ENCODE data around the gene DLG2. TPM values are rescaled to one million over a fixed set of nuclear protein-coding genes. Genes with fewer than 3 reads are reported as not detected.

The DLG2 gene
- total and polyA plus RNA-seq, 7 donors = 0.60 to 25.8 (median 9.7) TPM; not detected in 1

DNA sequence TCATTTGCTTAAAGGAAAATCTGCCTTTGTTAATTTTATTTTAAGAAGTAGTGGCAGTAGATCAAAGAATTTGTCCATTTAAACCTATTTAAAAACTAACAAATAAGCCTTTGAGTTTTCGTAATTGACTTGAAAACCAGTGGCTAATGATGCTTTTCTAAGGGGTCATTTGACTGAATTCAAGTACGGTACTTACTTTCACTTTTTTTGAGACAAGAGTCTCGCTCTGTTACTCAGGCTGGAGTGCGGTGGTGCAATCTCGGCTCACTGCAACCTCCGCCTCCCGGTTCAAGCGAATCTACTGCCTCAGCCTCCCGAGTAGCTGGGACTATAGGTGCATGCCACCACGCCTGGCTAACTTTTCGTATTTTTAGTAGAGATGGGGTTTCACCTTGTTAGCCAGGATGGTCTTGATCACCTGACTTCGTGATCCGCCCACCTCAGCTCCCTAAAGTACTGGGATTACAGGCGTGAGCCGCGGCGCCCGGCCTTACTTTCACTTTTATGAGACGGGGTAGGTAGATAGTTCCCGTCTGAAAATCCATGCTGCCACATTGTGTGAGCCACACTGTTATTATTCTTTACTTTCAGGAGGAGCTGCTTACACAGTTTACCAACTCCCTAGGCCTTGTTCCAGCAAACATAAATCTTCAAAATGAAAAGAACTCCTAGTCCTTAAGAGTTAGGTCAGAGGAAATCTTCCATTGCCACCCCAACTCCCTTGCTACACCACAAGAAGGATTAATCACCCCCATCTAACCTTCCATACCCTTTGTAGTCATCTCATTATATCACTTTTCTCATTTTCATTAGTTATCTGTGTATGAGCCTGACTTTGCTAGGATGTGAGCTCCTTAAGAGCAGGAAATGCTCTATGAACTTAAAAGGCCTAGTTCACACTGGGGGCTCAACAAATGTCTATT, 1414.4 kb downstream of the DLG2 start:
- no peaks in the 10 kb centered on the region for H3K4me1 ChIP-seq
- no peaks in the 10 kb centered on the region for H3K27me3 ChIP-seq
- H3K36me3 ChIP-seq = no peaks in the 10 kb centered on the region
- intact Hi-C loops (cut with DNase I) = no loop called here
- no peak for DNase-seq
- WGBS, 2 donors = 93 to 94% methylated on average over 20 of the region's 20 CpGs
- no peak overlapping the region for H3K27ac ChIP-seq
- no peak for TF ChIP-seq EP300 (IDR thresholded peaks at IDR 0.05)
- no peak for TF ChIP-seq POLR2AphosphoS5 (IDR thresholded peaks at IDR 0.05)
- TF ChIP-seq, protein P1, sequence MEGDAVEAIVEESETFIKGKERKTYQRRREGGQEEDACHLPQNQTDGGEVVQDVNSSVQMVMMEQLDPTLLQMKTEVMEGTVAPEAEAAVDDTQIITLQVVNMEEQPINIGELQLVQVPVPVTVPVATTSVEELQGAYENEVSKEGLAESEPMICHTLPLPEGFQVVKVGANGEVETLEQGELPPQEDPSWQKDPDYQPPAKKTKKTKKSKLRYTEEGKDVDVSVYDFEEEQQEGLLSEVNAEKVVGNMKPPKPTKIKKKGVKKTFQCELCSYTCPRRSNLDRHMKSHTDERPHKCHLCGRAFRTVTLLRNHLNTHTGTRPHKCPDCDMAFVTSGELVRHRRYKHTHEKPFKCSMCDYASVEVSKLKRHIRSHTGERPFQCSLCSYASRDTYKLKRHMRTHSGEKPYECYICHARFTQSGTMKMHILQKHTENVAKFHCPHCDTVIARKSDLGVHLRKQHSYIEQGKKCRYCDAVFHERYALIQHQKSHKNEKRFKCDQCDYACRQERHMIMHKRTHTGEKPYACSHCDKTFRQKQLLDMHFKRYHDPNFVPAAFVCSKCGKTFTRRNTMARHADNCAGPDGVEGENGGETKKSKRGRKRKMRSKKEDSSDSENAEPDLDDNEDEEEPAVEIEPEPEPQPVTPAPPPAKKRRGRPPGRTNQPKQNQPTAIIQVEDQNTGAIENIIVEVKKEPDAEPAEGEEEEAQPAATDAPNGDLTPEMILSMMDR (IDR thresholded peaks at IDR 0.05) = no peak
- TF ChIP-seq POLR2A (IDR thresholded peaks at IDR 0.05) = no peak
- H3K9me3 ChIP-seq = no peaks in the 10 kb centered on the region
- no peak overlapping the region for H3K4me3 ChIP-seq

DNA sequence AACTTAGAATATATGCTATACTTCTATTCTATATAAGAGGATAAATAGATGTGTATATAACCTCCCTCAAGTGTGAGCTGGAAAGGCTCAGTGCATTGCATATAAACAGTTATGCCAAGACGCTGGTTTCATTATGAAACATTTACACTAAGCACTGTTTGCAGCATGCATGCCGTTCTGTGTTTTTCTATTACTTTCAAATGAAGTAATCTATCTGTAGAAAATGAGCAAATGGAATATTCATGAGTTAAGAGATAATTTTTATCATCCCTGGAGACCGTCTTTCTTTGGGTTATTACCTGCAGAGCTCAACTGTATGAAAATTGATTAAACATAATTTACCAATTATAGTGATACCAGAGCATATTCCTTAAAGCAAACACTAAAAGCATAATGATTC, 1415.2 kb downstream of the DLG2 start:
- H3K36me3 ChIP-seq = no peaks in the 10 kb centered on the region
- H3K27ac ChIP-seq = no peak overlapping the region
- no peak for DNase-seq
- no peak overlapping the region for H3K4me3 ChIP-seq
- 77% methylated on average over 3 of the region's 3 CpGs for WGBS, 2 donors
- intact Hi-C loops (cut with DNase I) = no loop called here
- TF ChIP-seq EP300 (IDR thresholded peaks at IDR 0.05) (no peak), POLR2A (IDR thresholded peaks at IDR 0.05) (no peak), POLR2AphosphoS5 (IDR thresholded peaks at IDR 0.05) (no peak)
- TF ChIP-seq, protein P1 (IDR thresholded peaks at IDR 0.05) = no peak
- H3K9me3 ChIP-seq = no peaks in the 10 kb centered on the region
- H3K27me3 ChIP-seq = no peaks in the 10 kb centered on the region
- no peaks in the 10 kb centered on the region for H3K4me1 ChIP-seq

DNA sequence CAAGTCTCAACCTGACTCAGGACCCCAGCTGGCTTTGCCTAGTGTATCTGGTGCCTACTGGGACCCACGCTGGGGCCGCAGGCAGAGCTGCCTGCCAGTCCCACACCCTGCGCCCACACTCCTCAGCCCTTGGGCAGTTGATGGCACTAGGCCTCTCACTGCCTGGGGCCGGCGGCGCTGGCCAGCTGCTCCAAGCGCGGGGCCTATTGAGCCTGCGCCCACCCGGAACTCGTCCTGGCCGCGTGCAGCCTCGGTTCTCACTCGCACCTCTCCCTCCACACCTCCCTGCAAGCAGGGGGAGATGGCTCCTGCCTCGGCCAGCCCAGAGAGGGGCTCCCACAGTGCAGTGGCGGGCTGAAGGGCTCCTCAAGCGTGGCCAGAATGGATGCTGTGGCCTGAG, 1432.4 kb downstream of the DLG2 start:
- Histone ChIP-seq H3K9me3 (peaks cover 0 to 4% (median under 1%) of the 10 kb centered on the region in 4 donors), H3K4me3 (no peak overlapping the region), H3K36me3 (no peaks in the 10 kb centered on the region), H3K4me1 (no peaks in the 10 kb centered on the region), H3K27ac (no peak overlapping the region), H3K27me3 (no peaks in the 10 kb centered on the region)
- TF ChIP-seq, protein P1 (IDR thresholded peaks at IDR 0.05) = no peak
- TF ChIP-seq POLR2AphosphoS5 (IDR thresholded peaks at IDR 0.05) = no peak
- TF ChIP-seq EP300 (IDR thresholded peaks at IDR 0.05) = no peak
- no peak for TF ChIP-seq POLR2A (IDR thresholded peaks at IDR 0.05)
- intact Hi-C loops (cut with DNase I) = no loop called here
- 90 to 91% methylated on average over 18 of the region's 18 CpGs for WGBS, 2 donors
- no peak for DNase-seq

DNA sequence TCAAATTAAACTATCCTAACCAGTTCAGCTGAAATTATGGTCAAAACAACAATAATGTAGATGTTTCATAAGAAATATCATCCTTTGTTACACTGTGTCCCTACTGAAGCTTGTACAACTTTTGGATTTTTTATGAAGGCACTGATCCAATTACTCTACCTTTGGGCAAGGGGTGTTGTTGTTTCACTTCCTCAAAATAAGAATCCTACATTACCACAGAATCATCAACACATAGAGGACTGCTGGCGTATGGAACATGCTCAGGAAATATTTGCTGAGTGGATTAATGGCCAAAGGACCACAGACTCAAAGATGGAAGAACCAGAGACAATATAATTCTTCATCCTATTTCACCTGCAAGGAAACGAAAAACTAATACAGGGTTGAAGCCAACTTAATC, 1433.4 kb downstream of the DLG2 start:
- H3K9me3 ChIP-seq = peaks cover 0 to 4% (median under 1%) of the 10 kb centered on the region in 4 donors
- no peaks in the 10 kb centered on the region for H3K36me3 ChIP-seq
- no peaks in the 10 kb centered on the region for H3K27me3 ChIP-seq
- DNase-seq = no peak
- H3K4me1 ChIP-seq = peaks cover 0 to 2% (median 0%) of the 10 kb centered on the region in 4 donors
- TF ChIP-seq EP300 (IDR thresholded peaks at IDR 0.05) = no peak
- TF ChIP-seq POLR2AphosphoS5 (IDR thresholded peaks at IDR 0.05) = no peak
- TF ChIP-seq, protein P1 (IDR thresholded peaks at IDR 0.05) = no peak
- no peak for TF ChIP-seq POLR2A (IDR thresholded peaks at IDR 0.05)
- H3K4me3 ChIP-seq = no peak overlapping the region
- no peak overlapping the region for H3K27ac ChIP-seq
- 81 to 87% methylated on average over 2 of the region's 2 CpGs for WGBS, 2 donors
- intact Hi-C loops (cut with DNase I) = no loop called here

Data from sigmoid colon (tissue), 7 donors.